GM23338 (cell line): ENCODE measurements around the gene COQ6. TPM values are rescaled to one million over a fixed set of nuclear protein-coding genes. Genes with fewer than 3 reads are reported as not detected.

Experiments
- ATAC-seq: fragments of 200-7000 bp; cut with Tn5 transposase; 3 replicates; pipeline ENCODE4 v1.9.1; 2020
- DNase-seq: peaks from one replicate; pipeline ENCODE4 v3.0.0-alpha.2; 2015; ENCODE audit warnings: low spot score
- H2AFZ ChIP-seq: fragments of 200-600 bp; sonication (generic); 2 replicates; pipeline ENCODE4 v1.8.0; 2016; ENCODE audit warnings: antibody characterized with exemption, mild to moderate bottlenecking, moderate library complexity
- H3F3A ChIP-seq: fragments of 200-600 bp; sonication (generic); replicated peaks from 2 replicates; pipeline ENCODE4 v1.8.0; 2017; ENCODE audit warnings: antibody characterized with exemption, mixed run types, low read depth
- H3K27ac ChIP-seq: fragments of 200-600 bp; sonication (generic); 2 replicates; pipeline ENCODE4 v1.6.1; 2016; ENCODE audit warnings: low read depth
- H3K27me3 ChIP-seq: fragments of 200-600 bp; sonication (generic); 2 replicates; pipeline ENCODE4 v1.8.0; 2016; ENCODE audit warnings: mild to moderate bottlenecking, mixed run types, moderate library complexity; ENCODE audit not compliant: insufficient read depth
- H3K36me3 ChIP-seq: fragments of 200-600 bp; sonication (generic); 2 replicates; pipeline ENCODE4 v1.8.0; 2016; ENCODE audit warnings: mild to moderate bottlenecking; ENCODE audit not compliant: insufficient read depth
- H3K4me1 ChIP-seq: fragments of 200-600 bp; sonication (generic); 2 replicates; pipeline ENCODE4 v1.8.0; 2016; ENCODE audit warnings: mild to moderate bottlenecking, moderate library complexity; ENCODE audit not compliant: insufficient read depth
- H3K4me2 ChIP-seq: fragments of 200-600 bp; sonication (generic); 2 replicates; pipeline ENCODE4 v1.7.1; 2017; ENCODE audit warnings: mixed run types
- H3K4me3 ChIP-seq: fragments of 200-600 bp; sonication (generic); 2 replicates; pipeline ENCODE4 v1.6.1; 2016; ENCODE audit warnings: mixed run types
- H3K79me2 ChIP-seq: fragments of 200-600 bp; sonication (generic); replicated peaks from 2 replicates; pipeline ENCODE4 v1.8.0; 2017; ENCODE audit warnings: mild to moderate bottlenecking; ENCODE audit not compliant: insufficient read depth
- H3K9me2 ChIP-seq: fragments of 200-600 bp; sonication (generic); 2 replicates; pipeline ENCODE4 v1.8.0; 2017; ENCODE audit not compliant: insufficient read depth
- H4K20me1 ChIP-seq: fragments of 200-600 bp; sonication (generic); replicated peaks from 2 replicates; pipeline ENCODE4 v1.8.0; 2017; ENCODE audit warnings: mild to moderate bottlenecking; ENCODE audit not compliant: insufficient read depth
- H3K27ac Mint-ChIP-seq: 2 replicates; pipeline ENCODE4 v1.8.0; 2020; ENCODE audit warnings: inconsistent platforms, mild to moderate bottlenecking, moderate library complexity, mixed read lengths
- H3K27me3 Mint-ChIP-seq: 3 replicates; pipeline ENCODE4 v1.8.0; 2022; ENCODE audit warnings: low read depth, mild to moderate bottlenecking, moderate library complexity, mixed read lengths, inconsistent platforms; ENCODE audit not compliant: insufficient read depth, poor library complexity
- H3K36me3 Mint-ChIP-seq: 3 replicates; pipeline ENCODE4 v1.8.0; 2021; ENCODE audit warnings: low read depth, mild to moderate bottlenecking, inconsistent platforms, moderate library complexity, mixed read lengths
- H3K4me1 Mint-ChIP-seq: 3 replicates; pipeline ENCODE4 v1.8.0; 2020; ENCODE audit warnings: mild to moderate bottlenecking, inconsistent platforms, mixed read lengths
- H3K4me3 Mint-ChIP-seq: 3 replicates; pipeline ENCODE4 v1.8.0; 2021; ENCODE audit warnings: moderate library complexity, mild to moderate bottlenecking, inconsistent platforms, mixed read lengths
- H3K9me3 Mint-ChIP-seq: 3 replicates; pipeline ENCODE4 v1.8.0; 2020; ENCODE audit warnings: moderate library complexity, mild to moderate bottlenecking, inconsistent platforms, mixed read lengths
- CREB1 ChIP-seq: fragments of 250-450 bp; sonication (Bioruptor Pico); IDR thresholded peaks from 2 replicates; pipeline ENCODE4 v1.5.0; 2020; ENCODE audit warnings: low read depth, mild to moderate bottlenecking, moderate library complexity
- EZH2 ChIP-seq: fragments of 200-600 bp; sonication (generic); IDR thresholded peaks from one replicate; pipeline ENCODE4 v1.8.0; 2017; ENCODE audit warnings: antibody characterized with exemption, mild to moderate bottlenecking, low read depth; ENCODE audit not compliant: unreplicated experiment
- EZH2phosphoT487 ChIP-seq: fragments of 200-600 bp; sonication (generic); IDR thresholded peaks from one replicate; pipeline ENCODE4 v1.8.1; 2018; ENCODE audit warnings: antibody characterized with exemption; ENCODE audit not compliant: unreplicated experiment
- JUNB ChIP-seq: IDR thresholded peaks from one replicate; pipeline ENCODE4 v1.6.1; 2016; ENCODE audit warnings: antibody characterized with exemption; ENCODE audit not compliant: unreplicated experiment
- NANOG ChIP-seq: IDR thresholded peaks from 2 replicates; pipeline ENCODE4 v1.6.1; 2016; ENCODE audit warnings: antibody characterized with exemption, borderline replicate concordance
- POLR2AphosphoS5 ChIP-seq: IDR thresholded peaks from 2 replicates; pipeline ENCODE4 v1.6.1; 2016; ENCODE audit warnings: antibody characterized with exemption, low read depth
- STAT1 ChIP-seq: IDR thresholded peaks from one replicate; pipeline ENCODE4 v1.6.1; 2016; ENCODE audit warnings: antibody characterized with exemption; ENCODE audit not compliant: unreplicated experiment
- ZNF114 ChIP-seq: fragments of 250-450 bp; sonication (Bioruptor Pico); IDR thresholded peaks from 2 replicates; pipeline ENCODE4 v1.5.0; 2020; ENCODE audit warnings: mild to moderate bottlenecking, moderate library complexity
- ZNF331 ChIP-seq: fragments of 250-450 bp; sonication (Bioruptor Pico); IDR thresholded peaks from 2 replicates; pipeline ENCODE4 v1.5.0; 2020; ENCODE audit warnings: low read depth, mild to moderate bottlenecking, moderate library complexity
- polyA plus RNA-seq: library from polyadenylated mRNA; unstranded; fragments of >200 nt; fragmentation: Nextera tagmentation; extraction: Ambion mirVana; gene quantifications from 2 replicates; pipeline ENCODE4 v1.2.1, GENCODE V29; 2016
- total RNA-seq: library from RNA; depleted of rRNA; stranded (reverse); fragments of >200 nt; shearing (Covaris generic); gene quantifications from 2 replicates; pipeline ENCODE4 v1.2.3, GENCODE V29; 2014
- TF ChIP-seq, protein P1 (sequence below): fragments of 250-450 bp; sonication (Bioruptor Pico); IDR thresholded peaks from 2 replicates; pipeline ENCODE4 v1.5.0; 2020; ENCODE audit warnings: mild to moderate bottlenecking, moderate library complexity
- TF ChIP-seq, protein P2 (sequence below), 2 experiments: fragments of 200-600 bp in 1 of 2; sonication (generic) in 1 of 2; conservative IDR thresholded peaks; 2 replicates each; pipeline versions ENCODE4 v1.5.1 to v1.6.1; 2016 to 2017; ENCODE audit warnings: antibody characterized with exemption in 2 of 2, low read depth in 2 of 2, mild to moderate bottlenecking in 2 of 2, moderate library complexity in 1 of 2
- TF ChIP-seq, protein P3 (sequence below): IDR thresholded peaks from 2 replicates; pipeline ENCODE4 v1.6.1; 2016; ENCODE audit warnings: antibody characterized with exemption
- TF ChIP-seq, protein P4 (sequence below): IDR thresholded peaks from one replicate; pipeline ENCODE4 v1.6.1; 2018; ENCODE audit warnings: antibody characterized with exemption; ENCODE audit not compliant: unreplicated experiment

COQ6 gene
- total and polyA plus RNA-seq, 2 experiments from 2014 or later, result 6.8 to 13.8 TPM

DNA sequence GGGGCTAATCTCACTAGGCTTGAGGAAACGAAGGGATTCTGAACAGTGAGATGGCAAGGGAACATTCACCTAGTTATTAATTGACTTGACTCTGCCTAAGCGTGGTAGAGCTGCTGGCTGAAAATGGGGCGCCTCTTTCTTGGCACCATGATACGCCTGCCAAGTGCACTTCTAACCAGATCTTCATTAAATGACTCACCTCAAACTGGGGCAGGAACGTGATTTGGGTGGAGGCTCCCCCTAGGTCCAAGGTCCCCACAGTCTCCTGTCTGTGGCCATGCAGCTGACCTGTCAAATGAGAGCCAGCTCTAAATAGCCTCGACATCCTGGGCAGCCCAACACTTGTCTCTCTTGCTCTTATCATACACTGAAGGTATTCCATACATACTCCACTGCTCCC is 26.0 kb downstream of the COQ6 start:
- Mint-ChIP-seq H3K36me3 (no peaks in the 10 kb centered on the region), H3K9me3 (no peaks in the 10 kb centered on the region), H3K27me3 (peaks cover 1% of the 10 kb centered on the region), H3K4me3 (no peak overlapping the region), H3K27ac (no peak overlapping the region), H3K4me1 (peaks cover 5% of the 10 kb centered on the region; the same call in 1 of the 3 replicates)
- Histone ChIP-seq H3K4me3 (no peak overlapping the region), H3K27ac (no peak overlapping the region), H2AFZ (no peak overlapping the region), H3K36me3 (no peaks in the 10 kb centered on the region), H3K9me2 (no peaks in the 10 kb centered on the region), H3K27me3 (no peaks in the 10 kb centered on the region), H3K4me1 (no peaks in the 10 kb centered on the region), H4K20me1 (no peaks in the 10 kb centered on the region; the same call in 1 of the 2 replicates), H3K4me2 (no peak overlapping the region), H3K79me2 (no peaks in the 10 kb centered on the region), H3F3A (no peaks in the 10 kb centered on the region)
- ATAC-seq, result no peak
- no peak for TF ChIP-seq ZNF331
- no peak for TF ChIP-seq CREB1 (CRISPR knock-in tag)
- TF ChIP-seq, protein P1, sequence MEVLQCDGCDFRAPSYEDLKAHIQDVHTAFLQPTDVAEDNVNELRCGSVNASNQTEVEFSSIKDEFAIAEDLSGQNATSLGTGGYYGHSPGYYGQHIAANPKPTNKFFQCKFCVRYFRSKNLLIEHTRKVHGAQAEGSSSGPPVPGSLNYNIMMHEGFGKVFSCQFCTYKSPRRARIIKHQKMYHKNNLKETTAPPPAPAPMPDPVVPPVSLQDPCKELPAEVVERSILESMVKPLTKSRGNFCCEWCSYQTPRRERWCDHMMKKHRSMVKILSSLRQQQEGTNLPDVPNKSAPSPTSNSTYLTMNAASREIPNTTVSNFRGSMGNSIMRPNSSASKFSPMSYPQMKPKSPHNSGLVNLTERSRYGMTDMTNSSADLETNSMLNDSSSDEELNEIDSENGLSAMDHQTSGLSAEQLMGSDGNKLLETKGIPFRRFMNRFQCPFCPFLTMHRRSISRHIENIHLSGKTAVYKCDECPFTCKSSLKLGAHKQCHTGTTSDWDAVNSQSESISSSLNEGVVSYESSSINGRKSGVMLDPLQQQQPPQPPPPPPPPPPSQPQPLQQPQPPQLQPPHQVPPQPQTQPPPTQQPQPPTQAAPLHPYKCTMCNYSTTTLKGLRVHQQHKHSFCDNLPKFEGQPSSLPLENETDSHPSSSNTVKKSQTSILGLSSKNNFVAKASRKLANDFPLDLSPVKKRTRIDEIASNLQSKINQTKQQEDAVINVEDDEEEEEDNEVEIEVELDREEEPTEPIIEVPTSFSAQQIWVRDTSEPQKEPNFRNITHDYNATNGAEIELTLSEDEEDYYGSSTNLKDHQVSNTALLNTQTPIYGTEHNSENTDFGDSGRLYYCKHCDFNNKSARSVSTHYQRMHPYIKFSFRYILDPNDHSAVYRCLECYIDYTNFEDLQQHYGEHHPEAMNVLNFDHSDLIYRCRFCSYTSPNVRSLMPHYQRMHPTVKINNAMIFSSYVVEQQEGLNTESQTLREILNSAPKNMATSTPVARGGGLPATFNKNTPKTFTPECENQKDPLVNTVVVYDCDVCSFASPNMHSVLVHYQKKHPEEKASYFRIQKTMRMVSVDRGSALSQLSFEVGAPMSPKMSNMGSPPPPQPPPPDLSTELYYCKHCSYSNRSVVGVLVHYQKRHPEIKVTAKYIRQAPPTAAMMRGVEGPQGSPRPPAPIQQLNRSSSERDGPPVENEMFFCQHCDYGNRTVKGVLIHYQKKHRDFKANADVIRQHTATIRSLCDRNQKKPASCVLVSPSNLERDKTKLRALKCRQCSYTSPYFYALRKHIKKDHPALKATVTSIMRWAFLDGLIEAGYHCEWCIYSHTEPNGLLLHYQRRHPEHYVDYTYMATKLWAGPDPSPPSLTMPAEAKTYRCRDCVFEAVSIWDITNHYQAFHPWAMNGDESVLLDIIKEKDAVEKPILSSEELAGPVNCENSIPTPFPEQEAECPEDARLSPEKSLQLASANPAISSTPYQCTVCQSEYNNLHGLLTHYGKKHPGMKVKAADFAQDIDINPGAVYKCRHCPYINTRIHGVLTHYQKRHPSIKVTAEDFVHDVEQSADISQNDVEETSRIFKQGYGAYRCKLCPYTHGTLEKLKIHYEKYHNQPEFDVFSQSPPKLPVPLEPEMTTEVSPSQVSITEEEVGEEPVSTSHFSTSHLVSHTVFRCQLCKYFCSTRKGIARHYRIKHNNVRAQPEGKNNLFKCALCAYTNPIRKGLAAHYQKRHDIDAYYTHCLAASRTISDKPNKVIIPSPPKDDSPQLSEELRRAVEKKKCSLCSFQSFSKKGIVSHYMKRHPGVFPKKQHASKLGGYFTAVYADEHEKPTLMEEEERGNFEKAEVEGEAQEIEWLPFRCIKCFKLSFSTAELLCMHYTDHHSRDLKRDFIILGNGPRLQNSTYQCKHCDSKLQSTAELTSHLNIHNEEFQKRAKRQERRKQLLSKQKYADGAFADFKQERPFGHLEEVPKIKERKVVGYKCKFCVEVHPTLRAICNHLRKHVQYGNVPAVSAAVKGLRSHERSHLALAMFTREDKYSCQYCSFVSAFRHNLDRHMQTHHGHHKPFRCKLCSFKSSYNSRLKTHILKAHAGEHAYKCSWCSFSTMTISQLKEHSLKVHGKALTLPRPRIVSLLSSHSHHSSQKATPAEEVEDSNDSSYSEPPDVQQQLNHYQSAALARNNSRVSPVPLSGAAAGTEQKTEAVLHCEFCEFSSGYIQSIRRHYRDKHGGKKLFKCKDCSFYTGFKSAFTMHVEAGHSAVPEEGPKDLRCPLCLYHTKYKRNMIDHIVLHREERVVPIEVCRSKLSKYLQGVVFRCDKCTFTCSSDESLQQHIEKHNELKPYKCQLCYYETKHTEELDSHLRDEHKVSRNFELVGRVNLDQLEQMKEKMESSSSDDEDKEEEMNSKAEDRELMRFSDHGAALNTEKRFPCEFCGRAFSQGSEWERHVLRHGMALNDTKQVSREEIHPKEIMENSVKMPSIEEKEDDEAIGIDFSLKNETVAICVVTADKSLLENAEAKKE, result no peak
- no peak for TF ChIP-seq STAT1
- TF ChIP-seq, protein P2, sequence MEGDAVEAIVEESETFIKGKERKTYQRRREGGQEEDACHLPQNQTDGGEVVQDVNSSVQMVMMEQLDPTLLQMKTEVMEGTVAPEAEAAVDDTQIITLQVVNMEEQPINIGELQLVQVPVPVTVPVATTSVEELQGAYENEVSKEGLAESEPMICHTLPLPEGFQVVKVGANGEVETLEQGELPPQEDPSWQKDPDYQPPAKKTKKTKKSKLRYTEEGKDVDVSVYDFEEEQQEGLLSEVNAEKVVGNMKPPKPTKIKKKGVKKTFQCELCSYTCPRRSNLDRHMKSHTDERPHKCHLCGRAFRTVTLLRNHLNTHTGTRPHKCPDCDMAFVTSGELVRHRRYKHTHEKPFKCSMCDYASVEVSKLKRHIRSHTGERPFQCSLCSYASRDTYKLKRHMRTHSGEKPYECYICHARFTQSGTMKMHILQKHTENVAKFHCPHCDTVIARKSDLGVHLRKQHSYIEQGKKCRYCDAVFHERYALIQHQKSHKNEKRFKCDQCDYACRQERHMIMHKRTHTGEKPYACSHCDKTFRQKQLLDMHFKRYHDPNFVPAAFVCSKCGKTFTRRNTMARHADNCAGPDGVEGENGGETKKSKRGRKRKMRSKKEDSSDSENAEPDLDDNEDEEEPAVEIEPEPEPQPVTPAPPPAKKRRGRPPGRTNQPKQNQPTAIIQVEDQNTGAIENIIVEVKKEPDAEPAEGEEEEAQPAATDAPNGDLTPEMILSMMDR (conservative IDR thresholded peaks at IDR 0.05; ENCODE audit: low read depth in 2 of 2), result no peak
- TF ChIP-seq JUNB, result no peak
- no peak for TF ChIP-seq POLR2AphosphoS5
- no peak for TF ChIP-seq EZH2phosphoT487
- no peak for TF ChIP-seq EZH2
- TF ChIP-seq, protein P3, sequence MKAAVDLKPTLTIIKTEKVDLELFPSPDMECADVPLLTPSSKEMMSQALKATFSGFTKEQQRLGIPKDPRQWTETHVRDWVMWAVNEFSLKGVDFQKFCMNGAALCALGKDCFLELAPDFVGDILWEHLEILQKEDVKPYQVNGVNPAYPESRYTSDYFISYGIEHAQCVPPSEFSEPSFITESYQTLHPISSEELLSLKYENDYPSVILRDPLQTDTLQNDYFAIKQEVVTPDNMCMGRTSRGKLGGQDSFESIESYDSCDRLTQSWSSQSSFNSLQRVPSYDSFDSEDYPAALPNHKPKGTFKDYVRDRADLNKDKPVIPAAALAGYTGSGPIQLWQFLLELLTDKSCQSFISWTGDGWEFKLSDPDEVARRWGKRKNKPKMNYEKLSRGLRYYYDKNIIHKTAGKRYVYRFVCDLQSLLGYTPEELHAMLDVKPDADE, result no peak
- TF ChIP-seq, protein P4, sequence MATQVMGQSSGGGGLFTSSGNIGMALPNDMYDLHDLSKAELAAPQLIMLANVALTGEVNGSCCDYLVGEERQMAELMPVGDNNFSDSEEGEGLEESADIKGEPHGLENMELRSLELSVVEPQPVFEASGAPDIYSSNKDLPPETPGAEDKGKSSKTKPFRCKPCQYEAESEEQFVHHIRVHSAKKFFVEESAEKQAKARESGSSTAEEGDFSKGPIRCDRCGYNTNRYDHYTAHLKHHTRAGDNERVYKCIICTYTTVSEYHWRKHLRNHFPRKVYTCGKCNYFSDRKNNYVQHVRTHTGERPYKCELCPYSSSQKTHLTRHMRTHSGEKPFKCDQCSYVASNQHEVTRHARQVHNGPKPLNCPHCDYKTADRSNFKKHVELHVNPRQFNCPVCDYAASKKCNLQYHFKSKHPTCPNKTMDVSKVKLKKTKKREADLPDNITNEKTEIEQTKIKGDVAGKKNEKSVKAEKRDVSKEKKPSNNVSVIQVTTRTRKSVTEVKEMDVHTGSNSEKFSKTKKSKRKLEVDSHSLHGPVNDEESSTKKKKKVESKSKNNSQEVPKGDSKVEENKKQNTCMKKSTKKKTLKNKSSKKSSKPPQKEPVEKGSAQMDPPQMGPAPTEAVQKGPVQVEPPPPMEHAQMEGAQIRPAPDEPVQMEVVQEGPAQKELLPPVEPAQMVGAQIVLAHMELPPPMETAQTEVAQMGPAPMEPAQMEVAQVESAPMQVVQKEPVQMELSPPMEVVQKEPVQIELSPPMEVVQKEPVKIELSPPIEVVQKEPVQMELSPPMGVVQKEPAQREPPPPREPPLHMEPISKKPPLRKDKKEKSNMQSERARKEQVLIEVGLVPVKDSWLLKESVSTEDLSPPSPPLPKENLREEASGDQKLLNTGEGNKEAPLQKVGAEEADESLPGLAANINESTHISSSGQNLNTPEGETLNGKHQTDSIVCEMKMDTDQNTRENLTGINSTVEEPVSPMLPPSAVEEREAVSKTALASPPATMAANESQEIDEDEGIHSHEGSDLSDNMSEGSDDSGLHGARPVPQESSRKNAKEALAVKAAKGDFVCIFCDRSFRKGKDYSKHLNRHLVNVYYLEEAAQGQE, result no peak
- no peak for TF ChIP-seq ZNF114 (CRISPR knock-in tag)
- TF ChIP-seq NANOG, result no peak
- DNase-seq, result no peak
